ENCODE data around the gene GIMAP7.

- no peak for TF ChIP-seq REST (IDR thresholded peaks at IDR 0.05; ENCODE audit: insufficient read depth in 1 of 2, low read depth in 2 of 2, low read length in 2 of 2)
- no peak for TF ChIP-seq SIN3A (IDR thresholded peaks at IDR 0.05; ENCODE audit: borderline replicate concordance, insufficient read depth, low read length)
- TF ChIP-seq FOXP2 (optimal IDR thresholded peaks at IDR 0.05; ENCODE audit: borderline replicate concordance, extremely low read depth, extremely low read length, insufficient read depth): no peak
- TF ChIP-seq POLR2AphosphoS5 (IDR thresholded peaks at IDR 0.05; ENCODE audit: low read depth, low read length): no peak
These were observed 38.4 kb upstream of the GIMAP7 start for GRCh38 chr7:150476285-150476684.

Data from PFSK-1 (cell line).